ENCODE results near the gene RNLS.
A peak's percentile ranks its signal among the peaks of the same experiment; 100 is the strongest.

Gene RNLS

GRCh38 chr10:88594482-88594881 lies 11.4 kb upstream of the RNLS start:
- H3K4me3 ChIP-seq (ENCODE audit: insufficient read depth, low read depth, low read length, poor library complexity, severe bottlenecking), result no peak overlapping the region
- H3K9me3 ChIP-seq (ENCODE audit: control insufficient read depth, low read length), result no peaks in the 10 kb centered on the region
- H3K27ac ChIP-seq (ENCODE audit: insufficient read depth, low read length, poor library complexity, severe bottlenecking), result no peak overlapping the region
- no peaks in the 10 kb centered on the region for H3K4me1 ChIP-seq (ENCODE audit: control insufficient read depth, insufficient read depth, low read length, poor library complexity, severe bottlenecking)
- no peak for DNase-seq
- H3K27me3 ChIP-seq (replicated peaks; ENCODE audit: control insufficient read depth, insufficient read depth, low read length, poor library complexity, severe bottlenecking), result no peaks in the 10 kb centered on the region
- no peaks in the 10 kb centered on the region for H3K36me3 ChIP-seq (ENCODE audit: control insufficient read depth, insufficient read depth, low read length)

GRCh38 chr10:88592906-88593305 lies 9.8 kb upstream of the RNLS start:
- Histone ChIP-seq H3K27me3 (replicated peaks; ENCODE audit: control insufficient read depth, insufficient read depth, low read length, poor library complexity, severe bottlenecking) (no peaks in the 10 kb centered on the region), H3K4me1 (ENCODE audit: control insufficient read depth, insufficient read depth, low read length, poor library complexity, severe bottlenecking) (no peaks in the 10 kb centered on the region), H3K36me3 (ENCODE audit: control insufficient read depth, insufficient read depth, low read length) (no peaks in the 10 kb centered on the region), H3K9me3 (ENCODE audit: control insufficient read depth, low read length) (no peaks in the 10 kb centered on the region), H3K27ac (ENCODE audit: insufficient read depth, low read length, poor library complexity, severe bottlenecking) (no peak overlapping the region), H3K4me3 (ENCODE audit: insufficient read depth, low read depth, low read length, poor library complexity, severe bottlenecking) (no peak overlapping the region)
- no peak for DNase-seq

GRCh38 chr10:88592381-88592780 lies 9.3 kb upstream of the RNLS start:
- Histone ChIP-seq H3K36me3 (ENCODE audit: control insufficient read depth, insufficient read depth, low read length) (no peaks in the 10 kb centered on the region), H3K9me3 (ENCODE audit: control insufficient read depth, low read length) (no peaks in the 10 kb centered on the region), H3K27me3 (replicated peaks; ENCODE audit: control insufficient read depth, insufficient read depth, low read length, poor library complexity, severe bottlenecking) (no peaks in the 10 kb centered on the region), H3K27ac (ENCODE audit: insufficient read depth, low read length, poor library complexity, severe bottlenecking) (no peak overlapping the region), H3K4me3 (ENCODE audit: insufficient read depth, low read depth, low read length, poor library complexity, severe bottlenecking) (no peak overlapping the region), H3K4me1 (ENCODE audit: control insufficient read depth, insufficient read depth, low read length, poor library complexity, severe bottlenecking) (no peaks in the 10 kb centered on the region)
- no peak for DNase-seq

GRCh38 chr10:88586462-88586861 lies 3.3 kb upstream of the RNLS start, which contains the start of gene LIPJ:
TSS of gene LIPJ (plus strand) at chr10:88586762. CDS start at chr10:88590688, 3,926 bp downstream.
- Histone ChIP-seq H3K27ac (ENCODE audit: insufficient read depth, low read length, poor library complexity, severe bottlenecking) (no peak within 1 kb of the TSS), H3K27me3 (replicated peaks; ENCODE audit: control insufficient read depth, insufficient read depth, low read length, poor library complexity, severe bottlenecking) (no peaks in the 10 kb centered on the region), H3K9me3 (ENCODE audit: control insufficient read depth, low read length) (no peaks in the 10 kb centered on the region), H3K4me3 (ENCODE audit: insufficient read depth, low read depth, low read length, poor library complexity, severe bottlenecking) (no peak within 1 kb of the TSS), H3K4me1 (ENCODE audit: control insufficient read depth, insufficient read depth, low read length, poor library complexity, severe bottlenecking) (peaks cover 7% of the 10 kb centered on the region), H3K36me3 (ENCODE audit: control insufficient read depth, insufficient read depth, low read length) (no peaks in the 10 kb centered on the region)
- no peak for DNase-seq

- DNase-seq, result no peak
- Histone ChIP-seq H3K27ac (ENCODE audit: insufficient read depth, low read length, poor library complexity, severe bottlenecking) (peak overlapping the region; percentile 80), H3K36me3 (ENCODE audit: control insufficient read depth, insufficient read depth, low read length) (no peaks in the 10 kb centered on the region), H3K4me3 (ENCODE audit: insufficient read depth, low read depth, low read length, poor library complexity, severe bottlenecking) (peak overlapping the region; percentile 86), H3K27me3 (replicated peaks; ENCODE audit: control insufficient read depth, insufficient read depth, low read length, poor library complexity, severe bottlenecking) (no peaks in the 10 kb centered on the region), H3K9me3 (ENCODE audit: control insufficient read depth, low read length) (no peaks in the 10 kb centered on the region), H3K4me1 (ENCODE audit: control insufficient read depth, insufficient read depth, low read length, poor library complexity, severe bottlenecking) (peaks cover 7% of the 10 kb centered on the region)
Measured at GRCh38 chr10:88583584-88583957, 453 bp upstream of the RNLS start.

GRCh38 chr10:88582411-88582805 lies 710 bp downstream of the RNLS start:
- DNase-seq, result no peak
- no peaks in the 10 kb centered on the region for H3K27me3 ChIP-seq (replicated peaks; ENCODE audit: control insufficient read depth, insufficient read depth, low read length, poor library complexity, severe bottlenecking)
- H3K4me3 ChIP-seq (ENCODE audit: insufficient read depth, low read depth, low read length, poor library complexity, severe bottlenecking), result peak overlapping the region; percentile 86
- H3K9me3 ChIP-seq (ENCODE audit: control insufficient read depth, low read length), result no peaks in the 10 kb centered on the region
- H3K36me3 ChIP-seq (ENCODE audit: control insufficient read depth, insufficient read depth, low read length), result no peaks in the 10 kb centered on the region
- peaks cover 7% of the 10 kb centered on the region for H3K4me1 ChIP-seq (ENCODE audit: control insufficient read depth, insufficient read depth, low read length, poor library complexity, severe bottlenecking)
- peak overlapping the region; percentile 80 for H3K27ac ChIP-seq (ENCODE audit: insufficient read depth, low read length, poor library complexity, severe bottlenecking)

- Histone ChIP-seq H3K27ac (ENCODE audit: insufficient read depth, low read length, poor library complexity, severe bottlenecking) (no peak overlapping the region), H3K36me3 (ENCODE audit: control insufficient read depth, insufficient read depth, low read length) (no peaks in the 10 kb centered on the region), H3K9me3 (ENCODE audit: control insufficient read depth, low read length) (no peaks in the 10 kb centered on the region), H3K4me1 (ENCODE audit: control insufficient read depth, insufficient read depth, low read length, poor library complexity, severe bottlenecking) (no peaks in the 10 kb centered on the region), H3K4me3 (ENCODE audit: insufficient read depth, low read depth, low read length, poor library complexity, severe bottlenecking) (no peak overlapping the region), H3K27me3 (replicated peaks; ENCODE audit: control insufficient read depth, insufficient read depth, low read length, poor library complexity, severe bottlenecking) (no peaks in the 10 kb centered on the region)
- DNase-seq, result no peak
Measured at GRCh38 chr10:88565072-88565471, 18.0 kb downstream of the RNLS start.

- Histone ChIP-seq H3K36me3 (ENCODE audit: control insufficient read depth, insufficient read depth, low read length) (no peaks in the 10 kb centered on the region), H3K4me1 (ENCODE audit: control insufficient read depth, insufficient read depth, low read length, poor library complexity, severe bottlenecking) (no peaks in the 10 kb centered on the region), H3K4me3 (ENCODE audit: insufficient read depth, low read depth, low read length, poor library complexity, severe bottlenecking) (no peak overlapping the region), H3K27me3 (replicated peaks; ENCODE audit: control insufficient read depth, insufficient read depth, low read length, poor library complexity, severe bottlenecking) (no peaks in the 10 kb centered on the region), H3K9me3 (ENCODE audit: control insufficient read depth, low read length) (no peaks in the 10 kb centered on the region), H3K27ac (ENCODE audit: insufficient read depth, low read length, poor library complexity, severe bottlenecking) (no peak overlapping the region)
- no peak for DNase-seq
Measured at GRCh38 chr10:88562152-88562551, 21.0 kb downstream of the RNLS start.

GRCh38 chr10:88557658-88558057 lies 25.5 kb downstream of the RNLS start:
- Histone ChIP-seq H3K27ac (ENCODE audit: insufficient read depth, low read length, poor library complexity, severe bottlenecking) (no peak overlapping the region), H3K27me3 (replicated peaks; ENCODE audit: control insufficient read depth, insufficient read depth, low read length, poor library complexity, severe bottlenecking) (no peaks in the 10 kb centered on the region), H3K4me3 (ENCODE audit: insufficient read depth, low read depth, low read length, poor library complexity, severe bottlenecking) (no peak overlapping the region), H3K36me3 (ENCODE audit: control insufficient read depth, insufficient read depth, low read length) (no peaks in the 10 kb centered on the region), H3K4me1 (ENCODE audit: control insufficient read depth, insufficient read depth, low read length, poor library complexity, severe bottlenecking) (no peaks in the 10 kb centered on the region), H3K9me3 (ENCODE audit: control insufficient read depth, low read length) (no peaks in the 10 kb centered on the region)
- no peak for DNase-seq

GRCh38 chr10:88557256-88557655 lies 25.9 kb downstream of the RNLS start:
- DNase-seq, result no peak
- H3K27me3 ChIP-seq (replicated peaks; ENCODE audit: control insufficient read depth, insufficient read depth, low read length, poor library complexity, severe bottlenecking), result no peaks in the 10 kb centered on the region
- H3K4me1 ChIP-seq (ENCODE audit: control insufficient read depth, insufficient read depth, low read length, poor library complexity, severe bottlenecking), result no peaks in the 10 kb centered on the region
- H3K4me3 ChIP-seq (ENCODE audit: insufficient read depth, low read depth, low read length, poor library complexity, severe bottlenecking), result no peak overlapping the region
- no peak overlapping the region for H3K27ac ChIP-seq (ENCODE audit: insufficient read depth, low read length, poor library complexity, severe bottlenecking)
- no peaks in the 10 kb centered on the region for H3K9me3 ChIP-seq (ENCODE audit: control insufficient read depth, low read length)
- no peaks in the 10 kb centered on the region for H3K36me3 ChIP-seq (ENCODE audit: control insufficient read depth, insufficient read depth, low read length)

Data from effector memory CD4-positive, alpha-beta T cell (primary cell).